ENCODE measurements around the gene MACF1.
"Not testable (repeated sequence)": the region's sequence is repeated elsewhere in the genome, so short reads cannot be mapped to it uniquely, and the experiment has no call there.

The MACF1 gene

GRCh38 chr1:39178541-39179431, 25.7 kb upstream of the MACF1 start:
- DNase-seq, result no peak

DNA sequence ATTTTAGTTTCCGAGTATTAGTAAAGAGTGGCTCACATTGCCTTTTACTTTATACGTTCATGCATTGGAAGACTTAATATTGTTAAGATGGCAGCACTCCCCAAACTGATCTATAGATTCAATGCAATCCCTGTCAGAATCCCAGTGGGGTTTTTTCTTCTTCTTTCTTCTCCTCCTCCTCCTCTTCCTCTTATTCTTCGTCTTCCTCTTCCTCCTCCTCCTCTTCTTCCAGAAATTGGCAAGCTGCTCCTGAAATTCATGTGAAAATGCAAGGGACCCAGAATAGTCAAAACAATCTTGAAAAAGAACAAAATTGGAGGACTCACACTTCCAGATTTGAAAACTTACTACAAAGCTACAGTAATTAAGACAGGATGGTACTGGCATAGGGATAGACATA, 23.2 kb upstream of the MACF1 start:
- no peak for DNase-seq

DNA sequence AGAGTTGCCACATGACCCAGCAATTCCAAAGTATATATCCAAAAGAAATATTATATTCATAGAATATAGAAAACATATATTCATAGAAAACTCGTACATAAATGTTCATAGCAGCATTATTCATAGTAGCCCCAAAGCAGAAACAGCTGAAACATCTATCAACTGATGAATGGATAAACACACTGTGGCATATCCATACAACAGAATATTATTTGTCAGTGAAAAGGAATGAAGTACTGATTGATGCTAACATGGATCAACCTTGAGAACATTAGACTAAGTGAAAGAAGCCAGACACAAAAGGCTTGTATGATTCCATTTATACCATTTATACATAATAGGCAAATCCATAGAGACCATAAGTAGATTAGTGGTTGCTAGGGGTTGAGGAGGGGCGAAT, 21.7 kb upstream of the MACF1 start:
- no peak for DNase-seq

GRCh38 chr1:39183503-39184353, 20.8 kb upstream of the MACF1 start:
- peak; percentile 79 to 86 for DNase-seq

DNA sequence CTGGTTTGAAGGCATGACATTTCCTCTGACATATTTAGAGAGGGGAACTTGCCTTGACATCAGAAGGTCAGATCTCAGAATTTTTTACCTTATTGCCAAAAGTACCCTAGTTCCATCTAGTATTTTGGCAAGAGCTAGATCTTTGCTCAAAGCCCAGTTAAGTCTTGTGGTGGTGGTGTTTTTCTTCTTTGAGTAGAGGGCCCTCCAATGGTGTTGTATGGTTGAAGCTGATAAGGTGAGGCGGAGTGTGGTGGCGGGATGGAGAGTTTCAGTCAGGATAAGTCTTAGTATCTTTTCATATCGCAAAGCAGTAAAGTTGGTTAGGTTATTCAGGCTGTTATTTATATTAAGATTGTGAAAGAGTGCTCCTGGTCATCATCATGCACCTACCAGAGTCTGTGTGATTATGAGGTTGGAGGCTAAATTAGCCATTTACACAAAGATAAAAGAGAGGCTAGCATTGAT, 20.1 kb upstream of the MACF1 start:
- no peak for DNase-seq

- no peak for DNase-seq
These were observed 17.0 kb upstream of the MACF1 start for GRCh38 chr1:39187275-39188046.

DNA sequence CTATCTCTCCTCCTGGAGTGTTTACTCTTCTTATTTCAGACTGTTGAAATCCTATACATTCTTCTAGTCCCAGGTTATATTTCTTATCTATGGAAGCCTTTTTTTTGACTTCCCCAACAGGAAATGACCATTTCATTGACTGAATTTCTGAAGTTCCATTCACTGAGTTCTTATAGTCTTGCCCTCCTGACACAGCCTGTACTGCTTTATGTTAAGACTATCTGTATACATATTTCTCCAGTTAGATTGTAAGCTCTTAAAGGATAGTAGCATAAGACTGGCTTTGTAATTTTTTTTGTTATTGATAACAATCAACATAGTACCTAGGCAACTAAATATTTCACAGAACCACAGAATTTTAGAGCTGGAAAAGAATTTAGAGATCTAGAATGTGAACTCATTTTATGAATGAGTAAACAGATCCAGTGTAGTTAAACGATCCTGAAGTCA, 14.9 kb upstream of the MACF1 start:
- DNase-seq, result no peak

- DNase-seq, result no peak
These were observed 14.4 kb upstream of the MACF1 start for GRCh38 chr1:39190096-39190495.

DNA sequence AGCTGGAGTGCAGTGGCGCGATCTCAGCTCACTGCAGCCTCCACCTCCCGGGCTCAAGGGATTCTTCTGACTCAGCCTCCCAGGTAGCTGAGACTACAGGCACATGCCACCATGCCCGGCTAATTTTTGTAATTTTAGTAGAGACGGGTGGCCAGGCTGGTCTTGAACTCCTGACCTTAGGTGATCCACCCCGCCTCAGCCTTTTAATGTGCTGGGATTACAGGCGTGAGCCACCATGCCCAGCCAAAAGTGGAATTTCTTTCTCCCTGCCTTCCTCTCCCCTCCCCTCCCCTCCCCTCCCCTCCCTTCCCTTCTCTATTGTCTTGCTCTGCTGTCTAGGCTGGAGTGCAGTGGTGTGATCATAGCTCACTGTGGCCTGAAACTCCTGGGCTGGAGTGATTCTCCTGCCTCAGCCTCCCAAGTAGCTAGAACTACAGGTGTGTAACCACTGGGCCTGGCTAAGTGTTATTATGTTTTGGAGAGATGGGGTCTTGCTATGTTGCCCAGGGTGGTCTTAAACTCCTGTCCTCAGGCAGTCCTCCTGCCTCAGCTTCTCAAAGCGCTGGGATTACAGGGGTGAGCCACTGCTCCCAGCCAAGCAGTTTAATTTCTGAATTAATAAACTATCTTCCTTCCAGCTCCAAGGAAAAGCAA, 10.0 kb upstream of the MACF1 start:
- DNase-seq, result no peak

DNA sequence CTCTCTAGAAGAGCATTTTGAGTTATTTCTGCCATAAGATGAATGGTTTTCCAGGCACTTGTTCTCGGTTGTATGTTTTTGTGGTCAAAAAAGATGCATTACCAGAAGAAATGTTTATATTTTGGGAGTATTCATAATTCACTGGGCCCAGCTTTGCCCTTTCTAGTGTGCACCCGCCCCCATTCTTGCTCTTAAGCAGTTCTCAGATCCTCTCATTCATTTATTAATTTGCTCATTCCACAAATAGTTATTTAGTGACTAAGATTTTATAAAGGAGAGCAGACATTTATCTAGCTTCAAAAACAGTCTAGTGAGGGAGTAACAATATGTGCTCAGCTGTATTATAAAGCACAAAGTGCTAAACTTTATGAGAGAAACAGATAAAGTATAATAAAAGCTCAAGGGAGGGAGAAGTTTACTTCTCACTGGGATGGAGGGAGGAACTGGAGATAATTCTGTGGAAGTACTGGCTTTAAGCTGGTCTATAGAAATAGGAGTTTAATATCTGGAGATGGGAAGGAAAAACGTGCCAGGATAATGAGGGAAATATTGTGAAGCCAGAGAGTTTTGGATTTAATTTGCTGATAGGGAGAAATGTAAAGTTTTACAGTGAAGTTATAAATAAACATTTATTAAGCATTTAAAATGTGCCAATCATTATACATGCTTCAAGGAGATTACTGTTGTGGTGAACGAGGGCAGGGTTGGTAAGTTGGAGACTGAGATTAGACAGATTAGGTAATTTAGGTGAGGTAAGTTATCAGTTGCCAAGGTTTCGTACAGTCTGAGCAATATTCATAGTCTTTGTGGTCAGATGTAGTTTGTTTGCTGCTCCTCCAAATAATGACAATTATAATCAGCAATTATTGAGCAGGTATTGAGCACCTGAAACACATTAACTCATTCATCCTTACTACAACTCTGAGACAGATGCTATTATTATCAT, 9.1 kb upstream of the MACF1 start:
- DNase-seq, result no peak

DNA sequence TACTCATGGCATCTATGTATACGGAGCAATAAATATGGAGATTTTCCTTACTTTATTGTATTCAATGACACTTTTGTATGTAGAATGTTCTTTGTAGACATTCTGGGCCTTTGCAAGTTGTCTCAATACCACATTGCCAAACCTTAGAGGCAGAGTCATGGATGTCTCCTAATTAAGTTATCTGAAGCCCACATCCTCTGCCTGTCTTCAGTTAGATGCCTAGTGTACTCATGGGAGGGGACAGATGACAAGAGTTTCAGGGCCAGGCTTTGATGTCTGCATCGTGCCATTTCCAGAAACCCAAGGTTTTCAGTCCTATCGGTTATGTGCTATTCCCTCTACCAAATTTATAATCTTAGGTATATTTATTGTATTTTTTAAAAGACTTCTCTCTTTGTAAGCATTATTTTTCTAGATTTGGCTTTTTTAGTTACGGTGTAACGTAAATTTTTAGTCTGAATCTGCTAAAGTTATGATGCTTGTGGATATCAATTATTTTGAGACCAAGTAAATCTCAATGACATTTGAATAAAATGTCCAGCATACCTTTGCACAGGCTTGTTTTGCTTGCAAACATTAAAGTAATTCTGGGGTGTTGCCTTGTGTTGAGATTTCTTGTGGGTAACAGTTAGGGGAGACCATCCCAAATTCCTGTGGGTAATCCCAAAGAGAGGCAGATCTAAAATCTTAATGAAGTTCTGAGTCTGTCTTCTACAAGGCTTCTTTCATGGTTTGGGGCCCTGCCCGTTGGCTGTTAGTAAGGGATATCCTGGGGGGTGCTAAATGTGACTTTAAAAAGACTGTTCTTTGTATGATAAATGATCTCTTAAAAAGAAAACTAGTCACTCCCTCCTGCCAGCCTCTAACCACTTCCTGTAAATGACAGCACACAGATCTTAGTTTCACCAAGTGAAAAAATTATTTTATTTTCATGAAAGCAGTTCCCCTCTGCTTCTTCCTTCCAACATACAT, 8.0 kb upstream of the MACF1 start:
- peak in 1 of 2 experiments; percentile 62 for DNase-seq

GRCh38 chr1:39199593-39199992, 4.9 kb upstream of the MACF1 start:
- DNase-seq, result no peak

GRCh38 chr1:39205102-39205780, 746 bp downstream of the MACF1 start:
- peak; percentile 69 to 80 for DNase-seq

DNA sequence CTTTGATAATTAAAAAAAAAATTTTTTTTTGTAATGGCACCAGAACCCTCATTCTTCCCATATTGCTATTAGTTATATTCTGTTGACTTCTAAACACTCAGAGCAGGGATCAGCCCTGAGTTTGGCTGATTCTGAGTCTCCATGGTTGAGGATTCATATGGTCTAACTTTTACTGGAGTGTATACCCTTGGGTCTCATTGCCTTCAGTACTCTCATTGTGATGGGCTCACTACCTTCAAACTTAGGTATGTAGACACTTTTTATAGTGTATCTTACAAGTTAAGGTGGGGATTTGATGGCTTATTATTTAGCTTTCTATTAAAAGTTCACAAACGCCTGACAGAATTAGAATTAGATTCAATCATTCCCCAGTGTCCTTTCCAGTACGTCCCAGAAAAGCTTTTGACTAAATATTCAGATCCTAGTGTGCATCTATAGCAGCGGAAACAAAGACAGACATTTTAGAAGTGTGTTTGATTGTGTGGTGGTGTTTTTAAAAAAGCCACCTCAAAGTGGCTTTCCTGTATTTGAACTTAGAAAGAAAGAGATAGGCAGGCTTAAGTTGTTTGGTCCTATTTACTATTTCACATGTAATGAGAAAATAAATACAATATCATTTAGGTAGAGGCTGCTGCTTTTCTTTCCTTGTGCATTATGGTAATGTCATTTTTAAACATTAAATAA, 1.4 kb downstream of the MACF1 start:
- no peak for DNase-seq

- DNase-seq, result not testable (repeated sequence)
These were observed 3.9 kb downstream of the MACF1 start for GRCh38 chr1:39208360-39208759.

DNA sequence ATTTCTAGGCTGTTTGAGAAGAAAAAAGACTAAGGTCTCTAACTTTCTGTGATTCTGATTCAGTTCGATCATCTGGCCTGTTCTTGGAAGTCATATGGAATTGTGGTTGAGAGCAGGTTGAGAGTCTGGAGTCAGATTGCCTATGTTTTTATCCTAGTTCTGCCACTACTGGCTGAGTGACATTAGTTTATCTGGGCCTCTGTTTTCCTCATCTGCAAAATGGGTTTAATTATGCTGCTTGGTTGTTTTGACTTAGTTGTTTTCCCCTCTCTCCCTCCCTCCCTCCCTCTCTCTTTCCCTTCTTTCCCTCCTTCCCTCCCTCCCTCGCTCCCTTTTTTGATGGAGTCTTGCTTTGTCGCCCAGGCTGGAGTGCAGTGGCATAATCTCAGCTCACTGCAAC, 6.2 kb downstream of the MACF1 start:
- DNase-seq, result no peak

DNA sequence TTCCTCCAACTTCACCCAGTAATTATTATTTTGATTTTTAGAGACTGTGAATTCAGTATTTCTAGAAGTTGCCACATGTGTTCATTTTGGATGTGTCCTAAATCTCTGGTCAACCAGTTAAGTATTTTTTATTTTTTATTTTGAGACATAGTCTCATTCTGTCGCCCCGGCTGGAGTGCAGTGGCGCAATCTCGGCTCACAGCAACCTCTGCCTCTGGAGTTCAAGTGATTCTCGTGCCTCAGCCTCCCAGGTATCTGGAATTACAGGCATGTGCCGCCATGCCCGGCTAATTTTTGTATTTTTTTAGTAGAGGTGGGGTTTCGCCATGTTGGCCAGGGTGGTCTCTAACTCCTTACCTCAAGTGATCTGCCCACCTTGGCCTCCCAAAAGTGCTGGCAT, 8.0 kb downstream of the MACF1 start:
- no peak for DNase-seq

GRCh38 chr1:39213511-39214002, 9.1 kb downstream of the MACF1 start:
- no peak for DNase-seq

Data from activated CD4-positive, alpha-beta T cell treated with anti-CD3 and anti-CD28 coated beads, Interleukin-2, amount 50 U/mL, for 48 hours (primary cell).